Esophagus mucosa (tissue), 1 donor: ENCODE data around the gene FRMD6. TPM values are rescaled to one million over a fixed set of nuclear protein-coding genes. Genes with fewer than 3 reads are reported as not detected.

Experiments
- total RNA-seq: library from RNA; stranded (reverse); gene quantifications from one replicate; pipeline ENCODE4 v1.2.4, GENCODE V29; 2023
- donor health status: DM: yes; HTN: yes; CAD: no.

FRMD6 gene
- total RNA-seq, 1 donor from 2014 or later, result 92.0 TPM

Other genes starting within 250 kb of the FRMD6 start
- 1.5 TPM for gene GNG2, start 208.7 kb downstream of the FRMD6 start, total RNA-seq